CD14-positive monocyte (primary cell): Measurements from ENCODE around the gene TUT7. TPM values are rescaled to one million over a fixed set of nuclear protein-coding genes. Genes with fewer than 3 reads are reported as not detected.

Source experiments
- DNase-seq, 3 donors: peaks; one replicate each; pipeline ENCODE4 v3.0.0-alpha.2; 2011 to 2022
- H2AFZ ChIP-seq: 2 replicates; pipeline ENCODE4 v1.6.0; 2012; ENCODE audit warnings: mild to moderate bottlenecking, low read depth, low read length, inconsistent platforms; ENCODE audit not compliant: insufficient read depth, poor library complexity, severe bottlenecking
- H3K27ac ChIP-seq, 2 donors: 1 replicate in 1 of 2; 2 replicates in 1 of 2; pipeline ENCODE4 v1.5.1; 2012 to 2013; ENCODE audit warnings: low read length in 2 of 2, control low read depth in 1 of 2, inconsistent platforms in 1 of 2, low read depth in 1 of 2, mild to moderate bottlenecking in 1 of 2
- H3K27me3 ChIP-seq, 2 donors: one replicate each; pipeline versions ENCODE4 v1.6.0 to v1.6.1; 2011 to 2013; ENCODE audit warnings: low read length in 2 of 2; ENCODE audit not compliant: control insufficient read depth in 2 of 2, insufficient read depth in 2 of 2
- H3K36me3 ChIP-seq, 2 donors: replicated peaks in 1 of 2; 1 replicate in 1 of 2; 2 replicates in 1 of 2; pipeline versions ENCODE4 v1.5.1 to v1.6.1; 2012 to 2013; ENCODE audit warnings: low read length in 2 of 2, control low read depth in 1 of 2, inconsistent platforms in 1 of 2, mild to moderate bottlenecking in 1 of 2; ENCODE audit not compliant: insufficient read depth in 2 of 2, control insufficient read depth in 1 of 2
- H3K4me1 ChIP-seq, 2 donors: 1 replicate in 1 of 2; 2 replicates in 1 of 2; pipeline versions ENCODE4 v1.5.1 to v1.6.1; 2012 to 2013; ENCODE audit warnings: low read length in 2 of 2, control low read depth in 1 of 2, inconsistent platforms in 1 of 2, mild to moderate bottlenecking in 1 of 2, moderate library complexity in 1 of 2; ENCODE audit not compliant: insufficient read depth in 2 of 2, control insufficient read depth in 1 of 2
- H3K4me2 ChIP-seq: replicated peaks from 2 replicates; pipeline ENCODE3; 2012; ENCODE audit warnings: low read length, moderate library complexity, mild to moderate bottlenecking; ENCODE audit not compliant: poor library complexity, severe bottlenecking; ENCODE audit errors: extremely low read depth
- H3K4me3 ChIP-seq, 3 experiments: fragments of 200-600 bp in 1 of 3; sonication (generic) in 1 of 3; replicated peaks in 1 of 3; 1 replicate in 2 of 3; 2 replicates in 1 of 3; pipeline ENCODE4 v1.5.1; 2011 to 2013; ENCODE audit warnings: low read length in 3 of 3, mild to moderate bottlenecking in 3 of 3, control low read depth in 2 of 3, low read depth in 2 of 3, inconsistent platforms in 1 of 3, moderate library complexity in 1 of 3
- H3K79me2 ChIP-seq: 2 replicates; pipeline ENCODE4 v1.6.0; 2012; ENCODE audit warnings: mild to moderate bottlenecking, control low read depth, inconsistent platforms, low read length, moderate library complexity; ENCODE audit not compliant: insufficient read depth
- H3K9ac ChIP-seq: 2 replicates; pipeline ENCODE4 v1.6.0; 2017; ENCODE audit warnings: low read length, mild to moderate bottlenecking; ENCODE audit not compliant: insufficient read depth, poor library complexity, severe bottlenecking
- H3K9me3 ChIP-seq, 2 donors: replicated peaks in 1 of 2; 1 replicate in 1 of 2; 2 replicates in 1 of 2; pipeline versions ENCODE4 v1.5.1 to v1.6.1; 2012 to 2013; ENCODE audit warnings: low read length in 2 of 2, control low read depth in 1 of 2; ENCODE audit not compliant: control insufficient read depth in 1 of 2, insufficient read depth in 1 of 2
- H4K20me1 ChIP-seq: 2 replicates; pipeline ENCODE4 v1.6.0; 2012; ENCODE audit warnings: mild to moderate bottlenecking, low read length, control low read depth, moderate library complexity; ENCODE audit not compliant: insufficient read depth
- H3K27ac Mint-ChIP-seq, 7 donors: one replicate each; pipeline ENCODE4 v1.8.0; 2020; ENCODE audit warnings: mild to moderate bottlenecking in 7 of 7, mixed read lengths in 7 of 7, moderate library complexity in 6 of 7, inconsistent platforms in 2 of 7
- H3K27me3 Mint-ChIP-seq, 3 donors: one replicate each; pipeline ENCODE4 v1.8.0; 2021 to 2022; ENCODE audit warnings: low read depth in 3 of 3, mild to moderate bottlenecking in 3 of 3, mixed read lengths in 3 of 3, moderate library complexity in 3 of 3, inconsistent platforms in 1 of 3
- H3K36me3 Mint-ChIP-seq, 2 donors: one replicate each; pipeline ENCODE4 v1.8.0; 2020; ENCODE audit warnings: mixed read lengths in 2 of 2, inconsistent platforms in 1 of 2, mild to moderate bottlenecking in 1 of 2
- H3K4me1 Mint-ChIP-seq: one replicate; pipeline ENCODE4 v1.8.0; 2020; ENCODE audit warnings: mild to moderate bottlenecking, mixed read lengths
- H3K4me3 Mint-ChIP-seq, 2 donors: one replicate each; pipeline ENCODE4 v1.8.0; 2020; ENCODE audit warnings: mild to moderate bottlenecking in 2 of 2, mixed read lengths in 2 of 2, moderate library complexity in 1 of 2
- H3K9me3 Mint-ChIP-seq, 7 donors: one replicate each; pipeline ENCODE4 v1.8.0; 2020 to 2022; ENCODE audit warnings: mixed read lengths in 7 of 7, mild to moderate bottlenecking in 6 of 7, moderate library complexity in 6 of 7, inconsistent platforms in 2 of 7
- CTCF ChIP-seq: fragments of 200-600 bp; IDR thresholded peaks from one replicate; pipeline ENCODE4 v1.8.0; 2022; ENCODE audit warnings: antibody characterized with exemption, mild to moderate bottlenecking
- WGBS: methylation state at CpG from one replicate; pipeline ENCODE4 v1.1.5; 2013; ENCODE audit warnings: missing lambda C conversion rate; ENCODE audit not compliant: insufficient coverage; 5-methylcytosine and 5-hydroxymethylcytosine counted together
- intact Hi-C, 2 donors: fragments of 100-400 bp; cut with micrococcal nuclease; formaldehyde crosslinking; loops; one replicate each; pipeline versions ENCODE4 v1.15.0 to v1.15.1; 2023
- polyA plus RNA-seq, 3 donors: library from polyadenylated mRNA; depleted of rRNA in 1 of 3; unstranded in 2 of 3; stranded (reverse) in 1 of 3; fragments of 300-500 nt in 2 of 3; fragments of >200 nt in 1 of 3; fragmentation: Illumina TruSeq in 2 of 3; gene quantifications; 1 replicate in 2 of 3; 2 replicates in 1 of 3; pipeline ENCODE4 v1.2.3, GENCODE V29; 2012 to 2021

TUT7 gene
- polyA plus RNA-seq, 3 donors, result 14.2 to 51.6 (median 27.9) TPM

- Histone ChIP-seq H4K20me1 (peaks cover 21% of the 10 kb centered on the region), H3K4me3 (peak overlapping the region; percentile 90 to 99 (median 98)), H3K4me2 (peak overlapping the region; percentile 81), H3K36me3 (peaks cover 0 to 14% of the 10 kb centered on the region in 2 donors), H2AFZ (peak overlapping the region; percentile 88), H3K27ac (peak overlapping the region; percentile 91 to 95), H3K27me3 (no peaks in the 10 kb centered on the region), H3K9ac (peak overlapping the region; percentile 90), H3K4me1 (peaks cover 56 to 71% of the 10 kb centered on the region in 2 donors), H3K9me3 (no peaks in the 10 kb centered on the region), H3K79me2 (peaks cover 56% of the 10 kb centered on the region)
- under 1% methylated on average over 12 of the region's 14 CpGs for WGBS
- peaks cover 55% of the 10 kb centered on the region for H3K4me1 Mint-ChIP-seq
- peaks cover 0 to 2% (median 0%) of the 10 kb centered on the region in 3 donors for H3K27me3 Mint-ChIP-seq
- peak in 1 of 3 donors; percentile 5 for DNase-seq
- intact Hi-C loops, result loop anchor here in 1 of 2 donors (5.0 to 10.0 kb wide), 2 partner anchors 71 to 411 kb away; partner anchors contain the start of gene ISCA1
- peaks cover 23 to 34% of the 10 kb centered on the region in 2 donors for H3K36me3 Mint-ChIP-seq
- no peak for TF ChIP-seq CTCF
- peaks cover 0 to 5% (median 0%) of the 10 kb centered on the region in 7 donors for H3K9me3 Mint-ChIP-seq
- peak overlapping the region; percentile 99 to 100 for H3K4me3 Mint-ChIP-seq
- H3K27ac Mint-ChIP-seq, result peak overlapping the region; percentile 92 to 99 (median 97)
Measured at GRCh38 chr9:86353655-86354010, 577 bp downstream of the TUT7 start.

- H3K27ac ChIP-seq, result peak overlapping the region in 1 of 2 donors; percentile 66
- H3K9me3 Mint-ChIP-seq, result peaks cover 0 to 9% (median 3%) of the 10 kb centered on the region in 7 donors
Measured at GRCh38 chr9:86352440-86353077, 1.7 kb downstream of the TUT7 start.

More at GRCh38 chr9:86352440-86353077, 1.7 kb downstream of the TUT7 start:
- DNase-seq, result peak; percentile 8 to 47 (median 28)
- Mint-ChIP-seq H3K27ac (peak overlapping the region; percentile 22 to 99 (median 77)), H3K4me3 (peak overlapping the region; percentile 99 to 100), H3K36me3 (peaks cover 24 to 38% of the 10 kb centered on the region in 2 donors), H3K27me3 (peaks cover 0 to 2% (median 0%) of the 10 kb centered on the region in 3 donors), H3K4me1 (peaks cover 58% of the 10 kb centered on the region)
- peak overlapping the region; percentile 81 for H3K4me2 ChIP-seq
- H3K4me3 ChIP-seq, result peak overlapping the region; percentile 90 to 99 (median 98)
- no peak overlapping the region for H2AFZ ChIP-seq
- H3K79me2 ChIP-seq, result peaks cover 67% of the 10 kb centered on the region
- intact Hi-C loops, result loop anchor here in 1 of 2 donors (5.0 to 10.0 kb wide), 2 partner anchors 70 to 412 kb away; partner anchors contain the start of gene ISCA1
- no peak for TF ChIP-seq CTCF
- H4K20me1 ChIP-seq, result peaks cover 31% of the 10 kb centered on the region
- WGBS, result 40% methylated on average over 2 of the region's 5 CpGs
- H3K4me1 ChIP-seq, result peaks cover 57 to 76% of the 10 kb centered on the region in 2 donors
- peaks cover 0 to 14% of the 10 kb centered on the region in 2 donors for H3K36me3 ChIP-seq
- no peaks in the 10 kb centered on the region for H3K9me3 ChIP-seq
- H3K9ac ChIP-seq, result no peak overlapping the region
- H3K27me3 ChIP-seq, result no peaks in the 10 kb centered on the region
